ENCODE data around the gene RPRD1A.
"Not testable (repeated sequence)": the region's sequence is repeated elsewhere in the genome, so short reads cannot be mapped to it uniquely, and the experiment has no call there.

- TF ChIP-seq POLR2AphosphoS5, POLR2A (IDR thresholded peaks at IDR 0.05; ENCODE audit: low read depth, low read length): not testable (repeated sequence)
Observed at GRCh38 chr18:36072406-36072805, 5.0 kb upstream of the RPRD1A start.
